ENCODE data around the gene CEP63.
"Not testable (repeated sequence)": the region's sequence is repeated elsewhere in the genome, so short reads cannot be mapped to it uniquely, and the experiment has no call there.

Gene CEP63

DNA sequence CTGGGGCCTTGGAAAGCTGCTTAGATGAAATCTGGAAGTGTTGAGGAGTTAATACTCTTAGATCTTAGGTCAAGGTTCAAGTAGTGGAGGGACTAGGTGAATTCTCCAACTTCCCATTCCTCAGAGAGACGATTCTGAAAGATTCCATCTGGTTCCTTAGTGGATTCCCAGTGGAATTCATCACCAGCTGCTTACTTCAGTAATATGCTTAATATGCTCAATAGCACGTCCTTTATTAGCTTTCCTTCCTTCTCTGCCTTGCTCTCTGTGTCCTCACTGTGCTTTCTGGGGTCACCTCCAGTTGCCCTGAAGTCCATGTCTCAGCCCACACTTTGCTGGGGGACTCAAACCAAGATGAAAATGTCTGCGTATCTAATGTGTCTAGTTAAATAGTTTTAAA, 31.0 kb downstream of the CEP63 start:
- DNase-seq (ENCODE audit: low spot score) = no peak

GRCh38 chr3:134517791-134518190, 31.9 kb downstream of the CEP63 start:
- DNase-seq (ENCODE audit: low spot score) = no peak

- DNase-seq (ENCODE audit: low spot score) = no peak
Measured at GRCh38 chr3:134522541-134522940, 36.7 kb downstream of the CEP63 start.

DNA sequence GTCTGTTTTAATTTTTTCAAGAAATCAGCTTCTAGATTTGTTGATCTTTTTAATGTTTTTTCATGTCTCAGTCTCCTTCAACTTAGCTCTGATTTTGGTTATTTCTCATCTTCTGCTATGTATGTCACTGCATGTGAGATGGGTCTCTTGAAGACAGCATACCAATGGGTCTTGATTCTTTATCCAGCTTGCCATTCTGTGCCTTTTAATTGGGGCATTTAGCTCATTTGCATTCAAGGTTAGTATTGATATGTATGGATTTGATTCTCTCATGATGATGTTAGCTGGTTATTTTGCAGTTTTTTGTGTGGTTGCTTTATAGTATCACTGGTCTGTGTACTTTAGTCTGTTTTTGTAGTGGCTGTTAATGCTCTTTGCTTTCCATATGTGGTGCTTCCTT, 39.4 kb downstream of the CEP63 start:
- DNase-seq (ENCODE audit: low spot score) = no peak

DNA sequence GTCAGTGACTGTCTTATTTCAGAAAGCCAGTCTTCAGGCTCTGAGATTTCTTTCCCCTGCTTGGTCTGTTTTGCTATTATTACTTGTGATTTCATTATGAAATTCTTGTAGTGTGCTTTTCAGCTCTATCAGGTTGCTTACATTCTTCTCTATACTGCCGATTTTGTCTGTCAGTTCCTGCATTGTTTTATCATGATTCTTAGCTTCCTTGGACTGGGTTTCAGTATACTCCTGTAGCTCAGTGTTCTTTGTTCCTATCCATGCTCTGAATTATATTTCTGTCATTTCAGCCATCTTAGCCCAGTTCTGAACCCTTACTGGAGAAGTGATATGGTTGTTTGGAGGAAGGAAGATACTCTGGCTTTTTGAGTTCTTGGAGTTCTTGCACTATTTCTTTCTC, 40.5 kb downstream of the CEP63 start:
- DNase-seq (ENCODE audit: low spot score) = no peak

- DNase-seq (ENCODE audit: low spot score) = no peak
Measured at GRCh38 chr3:134527037-134527436, 41.2 kb downstream of the CEP63 start.

- DNase-seq (ENCODE audit: low spot score) = no peak
Measured at GRCh38 chr3:134527538-134528186, 41.8 kb downstream of the CEP63 start.

DNA sequence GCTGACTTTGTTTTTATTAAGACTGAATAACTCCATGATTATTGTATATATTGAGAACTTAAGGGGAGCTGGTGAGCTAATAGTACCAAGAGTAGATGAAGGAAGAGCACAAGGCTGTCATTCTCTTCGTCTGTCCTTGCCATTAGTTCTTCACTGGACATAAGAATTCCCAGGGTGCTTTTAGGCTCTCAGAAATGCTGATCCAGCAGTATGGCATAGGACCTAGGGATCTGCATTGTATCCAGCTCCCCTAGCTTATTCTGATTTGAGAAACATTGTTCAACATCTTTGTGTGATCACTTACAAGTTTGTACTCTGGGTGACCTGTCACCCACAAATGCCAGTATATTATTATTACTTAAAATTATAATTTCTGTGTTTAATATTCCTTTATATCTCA, 47.6 kb downstream of the CEP63 start:
- DNase-seq (ENCODE audit: low spot score) = no peak

DNA sequence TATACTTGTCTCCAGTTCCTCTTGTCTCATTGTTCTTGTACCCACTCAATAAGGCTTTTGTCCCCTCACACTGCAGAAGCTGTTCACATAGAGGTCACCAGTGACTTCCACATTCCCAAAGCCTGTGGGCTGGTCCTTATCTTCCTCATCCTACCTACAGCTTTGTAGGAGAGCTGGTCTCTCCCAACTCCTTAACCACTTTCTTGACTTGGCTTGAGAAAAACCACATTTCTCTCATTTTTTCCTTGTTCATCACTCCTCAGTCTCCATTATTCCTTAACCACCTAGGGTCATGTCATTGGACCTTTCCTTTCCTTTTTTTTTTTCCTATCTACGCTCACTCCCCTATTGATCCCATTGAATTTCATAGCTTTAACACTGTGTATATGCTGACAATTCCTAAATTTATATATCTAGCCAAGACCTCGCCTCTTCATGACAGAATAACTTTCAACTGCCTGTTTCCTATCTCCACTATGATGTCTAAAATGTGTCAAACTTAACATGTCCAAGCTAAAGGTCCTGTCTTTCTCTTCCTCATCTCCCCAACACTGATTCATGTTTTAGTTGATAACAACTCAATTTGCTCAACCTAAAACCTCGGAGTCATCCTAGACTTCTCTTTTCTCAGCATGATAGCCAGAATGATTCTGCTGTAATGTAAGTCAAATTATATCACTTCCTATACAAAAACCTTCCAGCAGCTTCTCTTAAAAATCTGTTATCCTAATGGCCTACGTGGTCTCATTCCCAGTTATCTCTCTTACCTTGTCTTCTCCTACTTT, 49.5 kb downstream of the CEP63 start:
- DNase-seq (ENCODE audit: low spot score) = no peak

- DNase-seq (ENCODE audit: low spot score) = no peak
Measured at GRCh38 chr3:134536781-134537180, 50.9 kb downstream of the CEP63 start.

DNA sequence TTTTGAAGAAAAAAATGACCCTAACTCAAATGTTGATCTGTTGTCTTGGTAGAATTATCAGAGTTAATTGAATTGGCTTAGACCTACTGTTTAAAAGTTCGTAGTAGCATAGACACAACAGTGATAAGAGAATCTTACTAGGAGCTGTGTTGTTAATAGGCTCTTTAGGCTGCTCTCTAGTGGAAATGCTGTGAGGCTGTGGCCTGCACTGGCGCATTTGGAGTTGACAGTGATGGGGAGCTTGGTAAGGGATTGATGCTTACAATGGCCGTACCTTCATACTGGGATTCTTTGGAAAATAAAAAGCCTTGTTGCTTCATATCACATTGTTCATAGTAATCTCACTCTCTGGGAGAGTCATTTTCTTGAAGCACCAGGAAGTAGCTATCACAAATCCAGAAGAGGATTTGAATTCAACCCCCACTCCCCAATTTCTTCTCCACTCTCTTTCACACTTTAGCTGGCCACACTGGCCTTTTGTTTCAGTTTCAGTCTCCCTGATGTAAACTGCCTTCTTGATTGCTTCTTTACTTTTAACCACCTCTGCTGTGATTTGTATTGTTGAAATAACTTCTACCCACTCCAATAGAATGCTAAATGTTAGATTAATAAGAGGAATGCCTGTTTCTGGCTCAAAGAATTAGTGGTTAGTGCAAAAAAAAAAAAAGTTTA, 56.6 kb downstream of the CEP63 start:
- no peak for DNase-seq (ENCODE audit: low spot score)

DNA sequence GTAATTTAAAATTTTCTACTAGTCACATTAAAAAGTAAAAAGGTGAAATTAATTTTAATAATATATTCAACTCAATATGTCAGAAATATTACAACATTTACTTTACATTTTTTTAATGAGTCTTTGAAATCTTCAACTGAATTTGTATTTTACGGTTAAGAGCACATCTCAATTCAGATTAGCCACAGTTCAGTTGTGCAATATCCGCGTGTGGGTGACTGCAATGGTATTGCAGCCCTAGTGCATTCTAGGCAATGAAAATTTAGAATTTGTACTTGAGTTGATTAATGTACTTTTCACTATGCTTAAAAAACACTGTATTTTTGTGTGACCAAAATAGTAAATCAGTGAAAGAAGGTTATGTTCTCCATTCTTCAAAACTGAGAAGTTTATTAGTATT, 57.3 kb downstream of the CEP63 start:
- DNase-seq (ENCODE audit: low spot score) = no peak

DNA sequence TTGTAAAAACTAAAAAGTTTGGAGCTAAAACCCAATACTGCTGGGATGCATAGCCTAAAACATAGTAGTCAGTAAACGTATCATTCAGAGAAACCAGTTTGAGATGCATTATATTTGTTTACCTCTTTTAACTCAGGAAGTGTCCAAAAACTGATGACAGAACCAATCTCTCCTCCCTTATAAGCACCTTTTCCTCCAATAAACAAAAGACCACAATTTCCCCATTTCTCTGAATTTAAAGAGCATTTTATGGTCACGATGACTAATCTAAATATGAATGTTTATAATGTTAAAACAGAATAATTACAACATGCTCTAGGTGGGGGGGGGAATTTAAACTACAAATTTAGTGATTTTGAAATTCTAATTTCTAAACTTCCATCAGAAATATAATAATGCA, 58.5 kb downstream of the CEP63 start:
- no peak for DNase-seq (ENCODE audit: low spot score)

- DNase-seq (ENCODE audit: low spot score) = not testable (repeated sequence)
Measured at GRCh38 chr3:134544783-134545182, 58.9 kb downstream of the CEP63 start.

GRCh38 chr3:134545818-134546217, 60.0 kb downstream of the CEP63 start:
- no peak for DNase-seq (ENCODE audit: low spot score)

GRCh38 chr3:134552784-134553183, 66.9 kb downstream of the CEP63 start:
- no peak for DNase-seq (ENCODE audit: low spot score)

GRCh38 chr3:134559591-134559990, 73.7 kb downstream of the CEP63 start:
- DNase-seq (ENCODE audit: low spot score) = no peak

- no peak for DNase-seq (ENCODE audit: low spot score)
Measured at GRCh38 chr3:134562055-134562454, 76.2 kb downstream of the CEP63 start.

- no peak for DNase-seq (ENCODE audit: low spot score)
Measured at GRCh38 chr3:134563601-134564000, 77.7 kb downstream of the CEP63 start.

- no peak for DNase-seq (ENCODE audit: low spot score)
Measured at GRCh38 chr3:134564991-134565390, 79.1 kb downstream of the CEP63 start.

DNA sequence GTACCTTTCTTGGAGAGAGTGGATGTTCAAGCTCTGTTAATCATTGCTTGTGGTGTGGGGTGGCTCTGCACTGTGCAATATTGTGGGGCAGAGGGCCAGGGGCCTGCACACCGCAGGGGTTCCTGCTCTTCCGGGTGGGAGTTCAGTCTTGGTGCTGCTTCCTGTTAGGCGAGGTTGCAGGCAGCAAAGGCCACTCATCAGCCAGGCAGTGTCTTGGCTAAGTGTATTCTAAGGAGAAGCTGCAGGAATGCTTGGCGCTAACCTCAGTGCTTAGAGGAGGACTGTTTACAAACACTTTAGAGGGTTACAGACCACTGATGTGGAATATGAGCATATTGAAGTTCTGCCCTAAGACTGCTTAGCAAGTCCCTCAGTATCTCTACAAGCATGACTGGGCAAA, 81.7 kb downstream of the CEP63 start:
- DNase-seq (ENCODE audit: low spot score) = no peak

- no peak for DNase-seq (ENCODE audit: low spot score)
Measured at GRCh38 chr3:134568790-134569189, 82.9 kb downstream of the CEP63 start.

DNA sequence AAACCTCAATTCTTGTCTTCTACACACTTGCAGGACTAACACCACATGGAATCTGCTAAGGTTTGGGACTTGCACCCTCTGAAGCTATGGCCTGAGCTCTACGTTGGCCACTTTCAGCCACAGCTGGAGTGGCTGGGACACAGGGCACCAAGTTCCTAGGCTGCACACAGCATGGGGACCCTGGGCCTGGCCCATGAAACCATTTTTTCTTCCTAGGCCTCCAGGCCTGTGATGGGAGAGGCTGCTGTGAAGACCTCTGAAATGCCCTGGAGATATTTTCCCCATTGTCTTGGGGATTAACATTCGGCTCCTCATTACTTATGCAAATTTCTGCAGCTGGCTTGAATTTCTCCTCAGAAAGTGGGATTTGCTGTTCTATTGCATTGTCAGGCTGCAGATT, 84.0 kb downstream of the CEP63 start:
- not testable (repeated sequence) for DNase-seq (ENCODE audit: low spot score)

All from activated CD4-positive, alpha-beta T cell treated with anti-CD3 and anti-CD28 coated beads, Interleukin-2, Interleukin-4, amounts not matched to agents 100 ng/mL and 50 ng/mL, durations not matched to agents 16 hours and 8 hours (primary cell).